HuH-7.5 (cell line): ENCODE results near the gene IMMT.

Experiments used
- DNase-seq: peaks from one replicate; pipeline ENCODE4 v3.0.0; 2011; ENCODE audit warnings: low spot score

IMMT gene

GRCh38 chr2:86199834-86200177 lies 4.5 kb upstream of the IMMT start:
- no peak for DNase-seq

GRCh38 chr2:86195808-86196387 lies 636 bp upstream of the IMMT start:
- DNase-seq: no peak

GRCh38 chr2:86194751-86195054 lies 559 bp downstream of the IMMT start:
- DNase-seq: no peak

- DNase-seq: no peak
These were observed 1.2 kb downstream of the IMMT start for GRCh38 chr2:86193901-86194567.

- DNase-seq: no peak
These were observed 5.4 kb downstream of the IMMT start for GRCh38 chr2:86189782-86190416.

GRCh38 chr2:86186431-86186830 lies 8.8 kb downstream of the IMMT start:
- no peak for DNase-seq

GRCh38 chr2:86185517-86186212 lies 9.6 kb downstream of the IMMT start:
- DNase-seq: no peak

GRCh38 chr2:86176597-86176996 lies 18.7 kb downstream of the IMMT start:
- no peak for DNase-seq

- DNase-seq: no peak
These were observed 19.4 kb downstream of the IMMT start for GRCh38 chr2:86175828-86176227.

- DNase-seq: no peak
These were observed 20.8 kb downstream of the IMMT start for GRCh38 chr2:86174445-86174844.

GRCh38 chr2:86172610-86173009 lies 22.7 kb downstream of the IMMT start:
- DNase-seq: no peak

GRCh38 chr2:86171295-86171694 lies 24.0 kb downstream of the IMMT start:
- DNase-seq: no peak

GRCh38 chr2:86170449-86170848 lies 24.8 kb downstream of the IMMT start:
- DNase-seq: no peak

GRCh38 chr2:86160156-86160952 lies 34.9 kb downstream of the IMMT start:
- DNase-seq: no peak

- no peak for DNase-seq
These were observed 37.0 kb downstream of the IMMT start for GRCh38 chr2:86158286-86158685.

GRCh38 chr2:86157009-86157556 lies 38.2 kb downstream of the IMMT start:
- DNase-seq: no peak

- DNase-seq: no peak
These were observed 44.8 kb downstream of the IMMT start for GRCh38 chr2:86150502-86150901.

- no peak for DNase-seq
These were observed 47.5 kb downstream of the IMMT start for GRCh38 chr2:86147793-86148192.

GRCh38 chr2:86143926-86144685 lies 51.2 kb downstream of the IMMT start:
- no peak for DNase-seq

GRCh38 chr2:86143307-86143706 lies 52.0 kb downstream of the IMMT start:
- DNase-seq: no peak

- no peak for DNase-seq
These were observed 52.6 kb downstream of the IMMT start for GRCh38 chr2:86142436-86143257.
